Measurements from ENCODE around the gene SMIM41.

Gene SMIM41

GRCh38 chr12:52147367-52147963 is 68.0 kb downstream of the SMIM41 start:
- DNase-seq (ENCODE audit: low read depth): no peak

- no peak for DNase-seq (ENCODE audit: low read depth)
These were observed 68.5 kb downstream of the SMIM41 start for GRCh38 chr12:52147964-52148463.

GRCh38 chr12:52148464-52149181 is 69.1 kb downstream of the SMIM41 start:
- no peak for DNase-seq (ENCODE audit: low read depth)

GRCh38 chr12:52149182-52149641 is 69.7 kb downstream of the SMIM41 start:
- DNase-seq (ENCODE audit: low read depth): no peak

GRCh38 chr12:52149651-52150241 is 70.2 kb downstream of the SMIM41 start:
- DNase-seq (ENCODE audit: low read depth): no peak

GRCh38 chr12:52151153-52151836 is 71.8 kb downstream of the SMIM41 start:
- DNase-seq (ENCODE audit: low read depth): no peak

- DNase-seq (ENCODE audit: low read depth): peak; percentile 46
These were observed 72.6 kb downstream of the SMIM41 start for GRCh38 chr12:52151837-52152783.

- no peak for DNase-seq (ENCODE audit: low read depth)
These were observed 73.4 kb downstream of the SMIM41 start for GRCh38 chr12:52152905-52153317.

- DNase-seq (ENCODE audit: low read depth): no peak
These were observed 75.8 kb downstream of the SMIM41 start for GRCh38 chr12:52155048-52155868.

GRCh38 chr12:52156311-52156710 is 76.8 kb downstream of the SMIM41 start:
- no peak for DNase-seq (ENCODE audit: low read depth)

GRCh38 chr12:52156757-52157565 is 77.5 kb downstream of the SMIM41 start:
- DNase-seq (ENCODE audit: low read depth): peak; percentile 65

GRCh38 chr12:52157566-52158150 is 78.2 kb downstream of the SMIM41 start:
- DNase-seq (ENCODE audit: low read depth): no peak
